WTC11 (cell line): ENCODE measurements around the gene DDRGK1. TPM values are rescaled to one million over a fixed set of nuclear protein-coding genes. Genes with fewer than 3 reads are reported as not detected.

Source experiments
- ATAC-seq: fragments of 200-7000 bp; cut with Tn5 transposase; 2 replicates; pipeline ENCODE4 v1.10.0; 2021; ENCODE audit warnings: mild to moderate bottlenecking, moderate library complexity
- CTCF ChIA-PET: fragments of 300-600 bp; sonication (Branson Sonifier 250); formaldehyde crosslinking; loops from one replicate; lab custom pipeline; 2021; ENCODE audit warnings: antibody characterized with exemption; lab: Charles Lee
- POLR2A ChIA-PET: fragments of 350-600 bp; sonication (Branson Sonifier 250); formaldehyde crosslinking; loops from one replicate; lab custom pipeline; 2021; ENCODE audit warnings: antibody characterized with exemption; lab: Charles Lee
- DNase-seq: peaks from one replicate; pipeline ENCODE4 v3.0.0; 2021; ENCODE audit warnings: low spot score
- H3K27ac Mint-ChIP-seq: 2 replicates; pipeline ENCODE4 v1.8.0; 2021; ENCODE audit warnings: mixed read lengths
- H3K27me3 Mint-ChIP-seq: 2 replicates; pipeline ENCODE4 v1.8.0; 2021; ENCODE audit warnings: low read depth, mild to moderate bottlenecking, moderate library complexity, mixed read lengths
- H3K36me3 Mint-ChIP-seq: 2 replicates; pipeline ENCODE4 v1.8.0; 2021; ENCODE audit warnings: mixed read lengths
- H3K4me1 Mint-ChIP-seq: 2 replicates; pipeline ENCODE4 v1.8.0; 2022; ENCODE audit warnings: mixed read lengths
- H3K4me3 Mint-ChIP-seq: 2 replicates; pipeline ENCODE4 v1.8.0; 2021; ENCODE audit warnings: mild to moderate bottlenecking, moderate library complexity, mixed read lengths
- H3K9me3 Mint-ChIP-seq: 2 replicates; pipeline ENCODE4 v1.8.0; 2021; ENCODE audit warnings: mixed read lengths
- EMX1 ChIP-seq: fragments of 250-450 bp; sonication (Bioruptor Pico); IDR thresholded peaks from 2 replicates; pipeline ENCODE4 v1.8.0; 2021; ENCODE audit warnings: mild to moderate bottlenecking
- FOXK1 ChIP-seq: sonication (generic); formaldehyde crosslinking; IDR thresholded peaks from 2 replicates; pipeline ENCODE4 v1.8.0; 2022; ENCODE audit warnings: mild to moderate bottlenecking, moderate library complexity, missing genetic modification reagents
- GRHL2 ChIP-seq: fragments of 250-450 bp; sonication (Bioruptor Pico); IDR thresholded peaks from 2 replicates; pipeline ENCODE4 v1.8.0; 2022; ENCODE audit warnings: mild to moderate bottlenecking, moderate library complexity; ENCODE audit not compliant: insufficient replicate concordance, severe bottlenecking
- HMGXB4 ChIP-seq: sonication (generic); formaldehyde crosslinking; IDR thresholded peaks from 2 replicates; pipeline ENCODE4 v1.8.1; 2023; ENCODE audit warnings: mild to moderate bottlenecking, moderate library complexity, missing genetic modification reagents
- MAX ChIP-seq: sonication (generic); formaldehyde crosslinking; IDR thresholded peaks from 2 replicates; pipeline ENCODE4 v1.8.0; 2022; ENCODE audit warnings: mild to moderate bottlenecking, missing genetic modification reagents
- MLX ChIP-seq: sonication (generic); formaldehyde crosslinking; IDR thresholded peaks from 2 replicates; pipeline ENCODE4 v1.8.1; 2023; ENCODE audit warnings: mild to moderate bottlenecking, missing genetic modification reagents, moderate library complexity
- MXD4 ChIP-seq: fragments of 250-450 bp; sonication (Bioruptor Pico); IDR thresholded peaks from 2 replicates; pipeline ENCODE4 v1.8.0; 2021; ENCODE audit warnings: mild to moderate bottlenecking, moderate library complexity, borderline replicate concordance
- NR1H2 ChIP-seq: sonication (generic); formaldehyde crosslinking; IDR thresholded peaks from 2 replicates; pipeline ENCODE4 v1.9.0; 2021; ENCODE audit warnings: mild to moderate bottlenecking, moderate library complexity, missing genetic modification reagents
- RELA ChIP-seq: sonication (generic); formaldehyde crosslinking; IDR thresholded peaks from 2 replicates; pipeline ENCODE4 v1.8.1; 2022; ENCODE audit warnings: missing genetic modification reagents, mild to moderate bottlenecking, borderline replicate concordance
- TEAD4 ChIP-seq: sonication (generic); formaldehyde crosslinking; IDR thresholded peaks from 2 replicates; pipeline ENCODE4 v1.8.0; 2022; ENCODE audit warnings: mild to moderate bottlenecking, missing genetic modification reagents
- TP53 ChIP-seq: sonication (generic); formaldehyde crosslinking; IDR thresholded peaks from 2 replicates; pipeline ENCODE4 v1.8.1; 2023; ENCODE audit warnings: mild to moderate bottlenecking, missing genetic modification reagents
- ZNF317 ChIP-seq: sonication (generic); formaldehyde crosslinking; IDR thresholded peaks from 2 replicates; pipeline ENCODE4 v1.8.1; 2023; ENCODE audit warnings: low read depth, mild to moderate bottlenecking, moderate library complexity, missing genetic modification reagents, borderline replicate concordance
- ZNF671 ChIP-seq: fragments of 250-450 bp; sonication (Bioruptor Pico); IDR thresholded peaks from 2 replicates; pipeline ENCODE4 v1.8.0; 2021; ENCODE audit warnings: mild to moderate bottlenecking
- total RNA-seq: library from RNA; stranded (reverse); gene quantifications from 3 replicates; pipeline ENCODE4 v1.2.3, GENCODE V29; 2021
- TF ChIP-seq, protein P1 (sequence below): fragments of 250-450 bp; sonication (Bioruptor Pico); IDR thresholded peaks from 2 replicates; pipeline ENCODE4 v1.9.0; 2021; ENCODE audit warnings: mild to moderate bottlenecking
- TF ChIP-seq, protein P2 (sequence below): fragments of 200-600 bp; IDR thresholded peaks from 2 replicates; pipeline ENCODE4 v1.8.0; 2022; ENCODE audit warnings: antibody characterized with exemption
- TF ChIP-seq, protein P3 (sequence below): fragments of 250-450 bp; sonication (Bioruptor Pico); conservative IDR thresholded peaks from 2 replicates; pipeline ENCODE4 v1.9.0; 2021; ENCODE audit warnings: mild to moderate bottlenecking

Gene DDRGK1
- total RNA-seq, 1 experiment from 2014 or later, result 46.4 TPM

- no peak for TF ChIP-seq TP53 (CRISPR knock-in tag)
- no peak for TF ChIP-seq NR1H2 (CRISPR knock-in tag)
- TF ChIP-seq, protein P1, sequence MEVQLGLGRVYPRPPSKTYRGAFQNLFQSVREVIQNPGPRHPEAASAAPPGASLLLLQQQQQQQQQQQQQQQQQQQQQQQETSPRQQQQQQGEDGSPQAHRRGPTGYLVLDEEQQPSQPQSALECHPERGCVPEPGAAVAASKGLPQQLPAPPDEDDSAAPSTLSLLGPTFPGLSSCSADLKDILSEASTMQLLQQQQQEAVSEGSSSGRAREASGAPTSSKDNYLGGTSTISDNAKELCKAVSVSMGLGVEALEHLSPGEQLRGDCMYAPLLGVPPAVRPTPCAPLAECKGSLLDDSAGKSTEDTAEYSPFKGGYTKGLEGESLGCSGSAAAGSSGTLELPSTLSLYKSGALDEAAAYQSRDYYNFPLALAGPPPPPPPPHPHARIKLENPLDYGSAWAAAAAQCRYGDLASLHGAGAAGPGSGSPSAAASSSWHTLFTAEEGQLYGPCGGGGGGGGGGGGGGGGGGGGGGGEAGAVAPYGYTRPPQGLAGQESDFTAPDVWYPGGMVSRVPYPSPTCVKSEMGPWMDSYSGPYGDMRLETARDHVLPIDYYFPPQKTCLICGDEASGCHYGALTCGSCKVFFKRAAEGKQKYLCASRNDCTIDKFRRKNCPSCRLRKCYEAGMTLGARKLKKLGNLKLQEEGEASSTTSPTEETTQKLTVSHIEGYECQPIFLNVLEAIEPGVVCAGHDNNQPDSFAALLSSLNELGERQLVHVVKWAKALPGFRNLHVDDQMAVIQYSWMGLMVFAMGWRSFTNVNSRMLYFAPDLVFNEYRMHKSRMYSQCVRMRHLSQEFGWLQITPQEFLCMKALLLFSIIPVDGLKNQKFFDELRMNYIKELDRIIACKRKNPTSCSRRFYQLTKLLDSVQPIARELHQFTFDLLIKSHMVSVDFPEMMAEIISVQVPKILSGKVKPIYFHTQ (CRISPR knock-in tag), result no peak
- TF ChIP-seq MAX (CRISPR knock-in tag), result no peak
- TF ChIP-seq, protein P2, sequence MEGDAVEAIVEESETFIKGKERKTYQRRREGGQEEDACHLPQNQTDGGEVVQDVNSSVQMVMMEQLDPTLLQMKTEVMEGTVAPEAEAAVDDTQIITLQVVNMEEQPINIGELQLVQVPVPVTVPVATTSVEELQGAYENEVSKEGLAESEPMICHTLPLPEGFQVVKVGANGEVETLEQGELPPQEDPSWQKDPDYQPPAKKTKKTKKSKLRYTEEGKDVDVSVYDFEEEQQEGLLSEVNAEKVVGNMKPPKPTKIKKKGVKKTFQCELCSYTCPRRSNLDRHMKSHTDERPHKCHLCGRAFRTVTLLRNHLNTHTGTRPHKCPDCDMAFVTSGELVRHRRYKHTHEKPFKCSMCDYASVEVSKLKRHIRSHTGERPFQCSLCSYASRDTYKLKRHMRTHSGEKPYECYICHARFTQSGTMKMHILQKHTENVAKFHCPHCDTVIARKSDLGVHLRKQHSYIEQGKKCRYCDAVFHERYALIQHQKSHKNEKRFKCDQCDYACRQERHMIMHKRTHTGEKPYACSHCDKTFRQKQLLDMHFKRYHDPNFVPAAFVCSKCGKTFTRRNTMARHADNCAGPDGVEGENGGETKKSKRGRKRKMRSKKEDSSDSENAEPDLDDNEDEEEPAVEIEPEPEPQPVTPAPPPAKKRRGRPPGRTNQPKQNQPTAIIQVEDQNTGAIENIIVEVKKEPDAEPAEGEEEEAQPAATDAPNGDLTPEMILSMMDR, result no peak
- TF ChIP-seq, all 79 proteins: peak for 0
Observed at GRCh38 chr20:3243718-3244358, 39.4 kb upstream of the DDRGK1 start (continued).

- TF ChIP-seq MLX (CRISPR knock-in tag) (no peak), GRHL2 (CRISPR knock-in tag) (no peak), FOXK1 (CRISPR knock-in tag) (no peak), ZNF671 (CRISPR knock-in tag) (no peak), HMGXB4 (no peak), RELA (CRISPR knock-in tag) (no peak), MXD4 (no peak)
- Mint-ChIP-seq H3K27ac (peak overlapping the region; percentile 79; the same call in 1 of the 2 replicates), H3K36me3 (no peaks in the 10 kb centered on the region), H3K4me3 (peak overlapping the region; percentile 12; the same call in 1 of the 2 replicates), H3K4me1 (peaks cover 23% of the 10 kb centered on the region), H3K27me3 (peaks cover 51% of the 10 kb centered on the region), H3K9me3 (no peaks in the 10 kb centered on the region)
- DNase-seq, result no peak
- ChIA-PET POLR2A (interaction anchor here (0.8 kb wide), 1 partner anchor 19 kb away, joined by 4 read pairs; no protein-coding TSS in a partner anchor), CTCF (interaction anchor here (0.5 to 1.2 kb wide), 5 partner anchors 8 to 122 kb away, joined by 3 to 7 read pairs (median 3); no protein-coding TSS in a partner anchor)
- ATAC-seq, result no peak
Observed at GRCh38 chr20:3242172-3242692, 37.8 kb upstream of the DDRGK1 start.

DNA sequence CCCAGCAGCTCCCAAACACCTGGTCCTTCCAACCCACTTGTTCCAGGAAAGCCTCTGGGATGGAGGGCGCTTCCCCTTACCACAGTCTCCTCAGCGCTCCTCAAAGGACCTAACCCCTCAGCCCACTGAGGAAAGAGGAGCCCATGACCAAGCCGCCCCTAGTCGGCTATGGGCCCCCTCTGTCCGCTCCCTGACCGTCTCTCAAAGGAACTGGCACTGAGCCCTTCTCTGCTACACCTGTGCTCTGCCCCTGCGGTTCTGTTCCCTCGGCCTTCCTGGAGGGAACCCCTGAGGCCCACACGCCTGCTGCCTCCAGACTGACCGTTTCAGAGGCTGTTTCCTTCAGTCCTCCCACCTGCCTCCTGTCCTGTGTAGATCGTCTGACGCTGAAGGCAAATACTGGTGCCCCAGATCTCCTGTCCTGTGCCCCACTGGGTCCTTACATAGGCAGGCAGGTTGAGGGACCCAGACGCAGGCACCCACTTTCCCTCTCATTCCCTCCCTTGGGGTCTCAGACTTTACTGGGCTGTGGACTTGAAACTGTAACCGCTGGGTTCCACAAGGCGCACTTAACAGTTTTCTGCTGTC, 36.4 kb upstream of the DDRGK1 start:
- ChIA-PET CTCF (interaction anchor here (1.9 to 3.6 kb wide), 4 partner anchors 9 to 76 kb away, joined by 8 to 92 read pairs (median 26); no protein-coding TSS in a partner anchor), POLR2A (interaction anchor here (0.6 kb wide), 1 partner anchor 31 kb away, joined by 3 read pairs; no protein-coding TSS in a partner anchor)
- Mint-ChIP-seq H3K36me3 (no peaks in the 10 kb centered on the region), H3K4me1 (peaks cover 26% of the 10 kb centered on the region), H3K27me3 (peaks cover 56% of the 10 kb centered on the region), H3K4me3 (peak overlapping the region; percentile 95), H3K9me3 (no peaks in the 10 kb centered on the region), H3K27ac (no peak overlapping the region)
- DNase-seq (no peak), ATAC-seq (no peak)
- no peak for TF ChIP-seq HMGXB4
- TF ChIP-seq TEAD4 (CRISPR knock-in tag), result no peak
- TF ChIP-seq, protein P3, sequence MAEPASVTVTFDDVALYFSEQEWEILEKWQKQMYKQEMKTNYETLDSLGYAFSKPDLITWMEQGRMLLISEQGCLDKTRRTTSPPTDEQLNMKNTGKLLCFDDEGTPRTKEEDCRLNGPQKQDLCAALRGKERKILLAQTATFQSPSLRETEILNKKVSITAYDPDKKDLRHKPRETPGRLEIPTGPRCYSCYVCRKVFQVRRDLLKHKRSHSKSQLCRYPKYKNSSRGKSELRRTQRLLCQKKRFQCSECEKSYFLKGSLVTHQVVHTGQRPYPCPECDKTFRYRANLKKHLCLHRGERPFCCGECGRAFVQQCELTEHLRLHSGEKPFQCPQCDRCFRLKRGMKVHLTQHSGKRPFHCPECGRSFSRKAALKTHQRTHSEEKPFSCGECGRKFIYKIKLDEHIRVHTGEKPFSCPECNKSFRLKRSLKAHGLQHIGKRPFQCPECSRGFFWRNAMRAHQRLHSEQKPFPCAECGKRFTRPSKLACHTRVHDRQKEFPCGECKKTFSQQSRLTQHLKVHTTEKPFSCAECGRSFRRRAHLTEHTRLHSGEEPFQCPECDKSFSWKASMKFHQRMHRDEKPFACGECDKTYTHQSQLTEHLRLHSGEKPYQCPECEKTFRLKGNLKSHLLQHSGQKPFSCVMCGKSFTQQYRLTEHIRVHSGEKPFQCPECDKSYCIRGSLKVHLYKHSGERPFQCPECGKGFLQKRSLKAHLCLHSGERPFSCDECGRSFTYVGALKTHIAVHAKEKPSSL (CRISPR knock-in tag), result no peak
- TF ChIP-seq, protein P2, result no peak
- TF ChIP-seq ZNF317, result no peak
- no peak for TF ChIP-seq EMX1 (CRISPR knock-in tag)
- TF ChIP-seq NR1H2 (CRISPR knock-in tag), result no peak
